Stimulated activated CD8-positive, alpha-beta memory T cell treated with anti-CD3 and anti-CD28 coated beads, Interleukin-2, amount 100 ng/mL, for 48 hours (primary cell): ENCODE results near the gene ZNF827.
A peak's percentile ranks its signal among the peaks of the same experiment; 100 is the strongest.

Experiments
- DNase-seq, 2 donors: peaks; one replicate each; pipeline ENCODE4 v3.0.0-alpha.2; 2020; ENCODE audit warnings: low read depth in 2 of 2

ZNF827 gene

GRCh38 chr4:145938618-145939440 is at the start of gene ZNF827:
TSS of gene ZNF827 (minus strand) at chr4:145938823. CDS start at chr4:145938407, 416 bp downstream.
- peak; percentile 32 to 44 for DNase-seq

GRCh38 chr4:145984563-145984962 is 45.9 kb upstream of the ZNF827 start:
- DNase-seq: no peak

GRCh38 chr4:145982791-145983190 is 44.2 kb upstream of the ZNF827 start:
- DNase-seq: no peak

GRCh38 chr4:145979160-145979559 is 40.5 kb upstream of the ZNF827 start:
- DNase-seq: no peak

- DNase-seq: no peak
These were observed 38.1 kb upstream of the ZNF827 start for GRCh38 chr4:145976680-145977079.

GRCh38 chr4:145960012-145960411 is 21.4 kb upstream of the ZNF827 start:
- DNase-seq: no peak

- no peak for DNase-seq
These were observed 18.7 kb upstream of the ZNF827 start for GRCh38 chr4:145957302-145957701.

GRCh38 chr4:145956288-145956890 is 17.8 kb upstream of the ZNF827 start:
- DNase-seq: no peak

- DNase-seq: no peak
These were observed 16.3 kb upstream of the ZNF827 start for GRCh38 chr4:145954924-145955339.

- no peak for DNase-seq
These were observed 13.3 kb upstream of the ZNF827 start for GRCh38 chr4:145951931-145952330.

- no peak for DNase-seq
These were observed 7.0 kb upstream of the ZNF827 start for GRCh38 chr4:145945431-145946155.

- no peak for DNase-seq
These were observed 6.3 kb upstream of the ZNF827 start for GRCh38 chr4:145944886-145945285.

- no peak for DNase-seq
These were observed 1.2 kb upstream of the ZNF827 start for GRCh38 chr4:145939856-145940255.

GRCh38 chr4:145939441-145939750 is 773 bp upstream of the ZNF827 start:
- no peak for DNase-seq

GRCh38 chr4:145937971-145938611 is 532 bp downstream of the ZNF827 start:
- peak; percentile 8 to 11 for DNase-seq

- peak; percentile 38 to 48 for DNase-seq
These were observed 1.4 kb downstream of the ZNF827 start for GRCh38 chr4:145936997-145937901.

GRCh38 chr4:145936142-145936996 is 2.3 kb downstream of the ZNF827 start:
- DNase-seq: peak; percentile 38 to 45

- DNase-seq: peak; percentile 4 to 20
These were observed 3.1 kb downstream of the ZNF827 start for GRCh38 chr4:145935253-145936141.

GRCh38 chr4:145934434-145935047 is 4.1 kb downstream of the ZNF827 start:
- no peak for DNase-seq
